GM12891 (cell line): ENCODE measurements around the gene ECD.

ENCODE experiments used
- PAX5 ChIP-seq: IDR thresholded peaks from 2 replicates; pipeline ENCODE4 v1.6.1; 2011; ENCODE audit warnings: low read length, moderate library complexity, mild to moderate bottlenecking; ENCODE audit not compliant: insufficient read depth, severe bottlenecking
- POLR2A ChIP-seq: IDR thresholded peaks from 2 replicates; pipeline ENCODE4 v1.6.1; 2011; ENCODE audit warnings: low read depth, low read length, control low read depth
- POLR2AphosphoS5 ChIP-seq: IDR thresholded peaks from 2 replicates; pipeline ENCODE4 v1.6.1; 2011; ENCODE audit warnings: low read depth, low read length, control low read depth
- POU2F2 ChIP-seq: IDR thresholded peaks from 2 replicates; pipeline ENCODE4 v1.6.1; 2011; ENCODE audit warnings: low read depth, mild to moderate bottlenecking, control low read depth, low read length, moderate library complexity
- SPI1 ChIP-seq: IDR thresholded peaks from 2 replicates; pipeline ENCODE4 v1.6.1; 2011; ENCODE audit warnings: low read depth, low read length, control low read depth
- TAF1 ChIP-seq: IDR thresholded peaks from 2 replicates; pipeline ENCODE4 v1.6.1; 2011; ENCODE audit warnings: low read depth, low read length, control low read depth

DNA sequence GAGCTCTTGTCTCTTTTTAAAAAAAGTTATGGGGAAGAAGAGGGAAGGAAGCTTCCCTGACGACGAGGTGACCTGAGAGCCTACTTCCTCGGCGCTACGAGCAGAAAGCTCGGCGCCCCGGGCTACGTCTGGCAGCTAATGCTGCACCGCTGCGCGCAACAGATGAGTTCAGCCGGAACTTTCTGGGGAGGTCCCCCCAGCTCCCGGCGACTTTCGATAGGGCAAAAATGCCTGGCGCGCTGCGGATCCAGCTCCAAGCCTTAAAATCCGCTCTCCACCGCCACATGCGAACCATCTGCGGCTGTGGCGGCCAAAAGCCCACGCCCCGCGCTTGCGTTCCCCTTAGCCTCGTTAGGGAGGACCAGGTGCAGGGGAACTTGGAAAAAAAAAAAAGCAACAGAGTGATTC is 71.8 kb downstream of the ECD start:
- TF ChIP-seq POLR2A (peak; percentile 76), POLR2AphosphoS5 (no peak; the same call in 1 of the 2 replicates), TAF1 (peak; percentile 89), POU2F2 (peak; percentile 52; the same call in 1 of the 2 replicates), SPI1 (no peak), PAX5 (no peak)
